Gastrocnemius medialis (tissue), 4 donors: ENCODE measurements around the gene ULBP3.

ENCODE experiments used
- POLR2A ChIP-seq, 2 donors: fragments of 450-650 bp; IDR thresholded peaks; one replicate each; pipeline ENCODE4 v1.6.1; 2017; ENCODE audit warnings: antibody characterized with exemption in 2 of 2, mild to moderate bottlenecking in 2 of 2, moderate library complexity in 2 of 2
- TF ChIP-seq, protein P1 (sequence below), 5 experiments: fragments of 450-650 bp in 3 of 5; fragments of 200-600 bp in 2 of 5; sonication (generic) in 2 of 5; IDR thresholded peaks in 4 of 5; conservative IDR thresholded peaks in 1 of 5; 1 replicate in 4 of 5; 2 replicates in 1 of 5; pipeline ENCODE4 v1.5.1; 2016 to 2019; ENCODE audit warnings: antibody characterized with exemption in 5 of 5, mild to moderate bottlenecking in 3 of 5, moderate library complexity in 3 of 5

DNA sequence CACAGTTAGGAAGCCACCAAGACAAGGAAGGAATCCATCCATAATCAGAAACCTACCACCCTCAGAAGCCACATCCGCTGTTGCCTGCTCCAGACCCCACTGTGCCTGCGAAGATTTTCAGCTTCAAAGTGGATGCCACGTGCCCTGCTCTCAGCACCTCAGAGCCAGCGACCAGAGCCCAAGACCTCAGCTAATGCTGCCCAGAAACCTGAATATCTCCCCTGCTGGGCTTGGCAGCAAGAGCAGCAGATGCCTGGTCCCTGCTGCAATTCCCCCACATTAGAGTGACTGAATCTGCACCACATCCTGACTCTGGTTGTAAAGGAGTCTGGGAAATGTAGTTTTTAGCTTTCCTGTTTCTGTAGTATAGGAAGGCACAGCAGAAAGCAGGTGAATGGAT is 10.7 kb upstream of the ULBP3 start:
- TF ChIP-seq, protein P1, sequence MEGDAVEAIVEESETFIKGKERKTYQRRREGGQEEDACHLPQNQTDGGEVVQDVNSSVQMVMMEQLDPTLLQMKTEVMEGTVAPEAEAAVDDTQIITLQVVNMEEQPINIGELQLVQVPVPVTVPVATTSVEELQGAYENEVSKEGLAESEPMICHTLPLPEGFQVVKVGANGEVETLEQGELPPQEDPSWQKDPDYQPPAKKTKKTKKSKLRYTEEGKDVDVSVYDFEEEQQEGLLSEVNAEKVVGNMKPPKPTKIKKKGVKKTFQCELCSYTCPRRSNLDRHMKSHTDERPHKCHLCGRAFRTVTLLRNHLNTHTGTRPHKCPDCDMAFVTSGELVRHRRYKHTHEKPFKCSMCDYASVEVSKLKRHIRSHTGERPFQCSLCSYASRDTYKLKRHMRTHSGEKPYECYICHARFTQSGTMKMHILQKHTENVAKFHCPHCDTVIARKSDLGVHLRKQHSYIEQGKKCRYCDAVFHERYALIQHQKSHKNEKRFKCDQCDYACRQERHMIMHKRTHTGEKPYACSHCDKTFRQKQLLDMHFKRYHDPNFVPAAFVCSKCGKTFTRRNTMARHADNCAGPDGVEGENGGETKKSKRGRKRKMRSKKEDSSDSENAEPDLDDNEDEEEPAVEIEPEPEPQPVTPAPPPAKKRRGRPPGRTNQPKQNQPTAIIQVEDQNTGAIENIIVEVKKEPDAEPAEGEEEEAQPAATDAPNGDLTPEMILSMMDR (IDR thresholded peaks at IDR 0.05 in 4 of 5, conservative IDR thresholded peaks at IDR 0.05 in 1 of 5): no peak
- no peak for TF ChIP-seq POLR2A (IDR thresholded peaks at IDR 0.05)
